Vagina (tissue), 2 donors: Measurements from ENCODE around the gene FNBP1L. TPM values are rescaled to one million over a fixed set of nuclear protein-coding genes. Genes with fewer than 3 reads are reported as not detected.

Experiments
- DNase-seq, 2 donors: peaks; one replicate each; pipeline ENCODE4 v3.0.0-alpha.2; 2017; ENCODE audit errors: extremely low spot score in 2 of 2
- H3K27ac ChIP-seq: fragments of 200-600 bp; sonication (generic); one replicate; pipeline ENCODE4 v1.5.1; 2019
- H3K27me3 ChIP-seq: fragments of 200-600 bp; sonication (generic); one replicate; pipeline ENCODE4 v1.5.1; 2019
- H3K36me3 ChIP-seq, 2 donors: fragments of 200-600 bp; sonication (generic); one replicate each; pipeline ENCODE4 v1.5.1; 2017 to 2019
- H3K4me1 ChIP-seq: fragments of 200-600 bp; sonication (generic); one replicate; pipeline ENCODE4 v1.5.1; 2019
- H3K4me3 ChIP-seq, 2 donors: fragments of 200-600 bp; sonication (generic); 1 replicate in 1 of 2; 2 replicates in 1 of 2; pipeline ENCODE4 v1.5.1; 2016 to 2019
- H3K9me3 ChIP-seq: fragments of 200-600 bp; sonication (generic); one replicate; pipeline ENCODE4 v1.5.1; 2019
- POLR2A ChIP-seq, 2 donors: fragments of 450-650 bp; IDR thresholded peaks; one replicate each; pipeline ENCODE4 v1.6.1; 2017; ENCODE audit warnings: antibody characterized with exemption in 2 of 2, mild to moderate bottlenecking in 2 of 2, moderate library complexity in 2 of 2
- POLR2AphosphoS5 ChIP-seq, 2 donors: sonication (generic); formaldehyde crosslinking; IDR thresholded peaks; one replicate each; pipeline ENCODE4 v1.9.0; 2017; ENCODE audit warnings: antibody characterized with exemption in 2 of 2, mild to moderate bottlenecking in 2 of 2, low read depth in 1 of 2; ENCODE audit not compliant: insufficient read depth in 1 of 2
- intact Hi-C: fragments of 100-400 bp; cut with DNase I; formaldehyde crosslinking; loops from one replicate; pipeline ENCODE4 v1.15.1; 2023
- small RNA-seq: library from RNA; depleted of rRNA; stranded (forward); fragments of <200 nt; gene quantifications from one replicate; pipeline ENCODE3, GENCODE V24; 2016
- total RNA-seq: library from RNA; depleted of rRNA; stranded (reverse); fragments of >200 nt; gene quantifications from one replicate; pipeline ENCODE4 v1.2.3, GENCODE V29; 2016
- TF ChIP-seq, protein P1 (sequence below), 3 experiments: fragments of 450-650 bp in 2 of 3; fragments of 200-600 bp in 1 of 3; sonication (generic) in 1 of 3; IDR thresholded peaks; one replicate each; pipeline ENCODE4 v1.5.1; 2017 to 2019; ENCODE audit warnings: antibody characterized with exemption in 3 of 3, mild to moderate bottlenecking in 2 of 3, moderate library complexity in 2 of 3

FNBP1L gene
- total RNA-seq, 1 donor from 2014 or later = 16.9 TPM

DNA sequence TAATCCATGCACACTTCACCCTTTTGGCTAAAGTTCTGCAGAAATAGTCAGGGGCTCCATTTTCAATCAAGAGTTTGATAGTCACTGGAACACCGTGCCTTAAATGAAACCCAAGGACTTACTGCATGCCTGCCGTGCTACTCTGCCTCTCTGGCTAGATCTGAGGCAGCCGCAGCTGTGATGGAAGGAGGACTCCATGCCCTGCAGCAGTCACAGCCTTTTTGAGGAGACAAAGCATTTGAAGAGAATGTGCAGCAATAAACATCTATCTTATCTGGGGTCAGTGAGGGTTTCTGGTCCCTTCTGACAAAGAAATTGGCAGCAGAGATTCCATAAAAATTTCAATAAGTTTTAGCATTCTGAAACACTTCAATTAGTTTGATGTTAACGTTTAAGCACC, 155.7 kb downstream of the FNBP1L start:
- no peak for DNase-seq
- TF ChIP-seq POLR2A (IDR thresholded peaks at IDR 0.05) (no peak), POLR2AphosphoS5 (IDR thresholded peaks at IDR 0.05; ENCODE audit: insufficient read depth in 1 of 2, low read depth in 1 of 2) (no peak)
- TF ChIP-seq, protein P1, sequence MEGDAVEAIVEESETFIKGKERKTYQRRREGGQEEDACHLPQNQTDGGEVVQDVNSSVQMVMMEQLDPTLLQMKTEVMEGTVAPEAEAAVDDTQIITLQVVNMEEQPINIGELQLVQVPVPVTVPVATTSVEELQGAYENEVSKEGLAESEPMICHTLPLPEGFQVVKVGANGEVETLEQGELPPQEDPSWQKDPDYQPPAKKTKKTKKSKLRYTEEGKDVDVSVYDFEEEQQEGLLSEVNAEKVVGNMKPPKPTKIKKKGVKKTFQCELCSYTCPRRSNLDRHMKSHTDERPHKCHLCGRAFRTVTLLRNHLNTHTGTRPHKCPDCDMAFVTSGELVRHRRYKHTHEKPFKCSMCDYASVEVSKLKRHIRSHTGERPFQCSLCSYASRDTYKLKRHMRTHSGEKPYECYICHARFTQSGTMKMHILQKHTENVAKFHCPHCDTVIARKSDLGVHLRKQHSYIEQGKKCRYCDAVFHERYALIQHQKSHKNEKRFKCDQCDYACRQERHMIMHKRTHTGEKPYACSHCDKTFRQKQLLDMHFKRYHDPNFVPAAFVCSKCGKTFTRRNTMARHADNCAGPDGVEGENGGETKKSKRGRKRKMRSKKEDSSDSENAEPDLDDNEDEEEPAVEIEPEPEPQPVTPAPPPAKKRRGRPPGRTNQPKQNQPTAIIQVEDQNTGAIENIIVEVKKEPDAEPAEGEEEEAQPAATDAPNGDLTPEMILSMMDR (IDR thresholded peaks at IDR 0.05) = no peak
- H3K4me3 ChIP-seq = no peak overlapping the region
- H3K27ac ChIP-seq = no peak overlapping the region
- no peaks in the 10 kb centered on the region for H3K9me3 ChIP-seq
- H3K27me3 ChIP-seq = no peaks in the 10 kb centered on the region
- H3K4me1 ChIP-seq = peaks cover 48% of the 10 kb centered on the region
- H3K36me3 ChIP-seq = no peaks in the 10 kb centered on the region
- intact Hi-C loops = no loop called here

Small RNA genes lying within 50 kb of the gene (small RNA-seq; reads per million reads assigned to genes)
- gene RNA5SP53 = not detected

Other genes starting within 250 kb of the FNBP1L start
- gene DR1, start 102.2 kb upstream of the FNBP1L start, total RNA-seq = 20.6 TPM
- gene BCAR3, start 233.7 kb downstream of the FNBP1L start, total RNA-seq = 22.8 TPM